GM21723 (cell line): ENCODE data around the gene LRRC40.
"Not testable (repeated sequence)": the region's sequence is repeated elsewhere in the genome, so short reads cannot be mapped to it uniquely, and the experiment has no call there.

Experiments used
- ATAC-seq: cut with Tn5 transposase; IDR thresholded peaks from one replicate; pipeline ENCODE4 v1.9.1; 2021; ENCODE audit warnings: mild to moderate bottlenecking, moderate library complexity; ENCODE audit not compliant: unreplicated experiment

Gene LRRC40

DNA sequence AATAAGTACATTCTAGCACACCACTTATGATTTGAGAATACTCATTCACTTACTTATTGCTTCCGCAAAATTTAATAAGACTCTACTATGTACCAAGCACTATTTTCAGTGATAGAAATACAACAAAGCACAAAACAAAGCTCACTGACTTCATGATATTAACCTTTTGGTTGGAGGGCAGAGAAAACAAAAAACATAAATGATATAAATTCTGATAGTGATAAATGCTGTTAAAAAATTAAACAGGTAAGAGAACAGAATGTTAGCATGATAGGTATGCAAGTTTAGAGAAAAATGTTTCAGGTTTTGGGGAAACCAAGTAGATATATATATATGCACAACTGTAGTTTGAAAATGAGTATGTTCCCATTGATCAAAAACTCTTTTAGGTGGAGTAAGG lies 1.2 kb downstream of the LRRC40 start:
- no peak for ATAC-seq

GRCh38 chr1:70202173-70202758 lies 3.1 kb downstream of the LRRC40 start:
- no peak for ATAC-seq

DNA sequence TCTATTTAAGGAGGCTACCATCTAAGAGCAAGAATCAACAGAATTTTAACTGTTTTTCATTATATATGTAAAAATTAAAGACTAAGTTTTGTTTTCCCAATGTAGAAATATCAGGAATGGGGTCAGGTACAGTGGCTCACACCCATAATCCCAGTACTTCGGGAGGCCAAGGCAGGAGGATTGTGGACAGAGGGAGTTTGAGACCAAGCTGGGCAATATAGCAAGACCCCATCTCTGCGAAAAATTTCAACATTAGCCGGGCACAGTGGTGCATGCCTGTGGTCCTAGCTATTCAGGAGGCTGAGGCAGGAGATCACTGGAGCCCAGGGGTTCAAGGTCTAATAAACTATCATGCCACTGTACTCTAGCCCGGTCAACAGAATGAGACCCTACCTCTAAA lies 5.3 kb downstream of the LRRC40 start:
- no peak for ATAC-seq

DNA sequence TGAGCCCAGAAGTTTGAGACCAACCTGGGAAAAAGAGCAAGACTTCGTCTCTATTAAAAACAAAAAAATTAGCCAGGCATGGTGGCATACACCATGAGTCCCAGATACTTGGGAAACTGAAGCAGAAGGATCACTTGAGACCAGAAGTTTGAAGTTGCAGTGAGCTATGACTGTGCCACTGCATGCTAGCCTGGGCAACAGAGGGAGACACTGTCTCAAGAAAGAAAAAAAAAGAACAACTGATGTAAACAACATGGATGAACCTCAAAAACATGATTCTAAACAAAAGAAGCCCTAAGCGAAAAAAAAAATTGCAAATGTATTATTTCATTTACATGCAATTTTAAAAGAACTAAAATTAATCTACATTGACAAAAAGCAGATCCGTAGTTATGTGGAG lies 9.0 kb downstream of the LRRC40 start:
- no peak for ATAC-seq

DNA sequence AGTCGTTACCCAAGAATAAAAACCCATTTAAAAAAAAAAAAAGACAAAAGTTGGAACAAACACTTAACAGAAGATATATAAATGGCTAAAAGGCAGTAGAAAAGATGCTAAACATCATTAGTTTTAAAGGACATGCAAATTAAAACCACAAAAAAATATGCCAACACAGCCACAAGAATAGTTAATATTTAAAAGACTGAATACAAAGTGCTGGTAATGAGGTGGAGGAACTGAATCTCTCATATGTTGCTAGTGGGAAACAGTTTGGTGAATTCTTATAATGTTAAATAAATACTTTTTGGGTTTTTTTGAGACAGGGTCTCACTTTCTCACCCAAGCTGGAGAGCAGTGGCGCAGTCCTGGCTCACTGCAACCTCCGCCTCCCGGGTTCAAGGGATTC lies 10.0 kb downstream of the LRRC40 start:
- no peak for ATAC-seq

DNA sequence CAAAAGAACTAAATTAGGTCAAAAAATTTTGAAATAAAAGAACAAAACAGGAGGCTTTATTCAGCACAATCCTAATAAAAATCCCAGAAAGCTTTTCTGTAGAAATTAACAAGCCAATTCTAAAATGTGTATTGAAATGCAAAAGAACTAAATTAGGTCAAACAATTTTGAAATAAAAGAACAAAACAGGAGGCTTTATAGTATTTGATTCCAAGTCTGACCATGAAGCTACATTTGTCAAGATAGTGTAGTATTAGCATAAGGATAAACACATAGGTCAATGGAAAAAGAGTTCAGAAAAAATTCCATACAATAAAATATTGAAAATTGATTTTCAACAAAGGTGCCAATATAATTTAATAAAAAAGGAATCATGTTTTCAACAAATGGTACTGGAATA lies 10.8 kb downstream of the LRRC40 start:
- no peak for ATAC-seq

DNA sequence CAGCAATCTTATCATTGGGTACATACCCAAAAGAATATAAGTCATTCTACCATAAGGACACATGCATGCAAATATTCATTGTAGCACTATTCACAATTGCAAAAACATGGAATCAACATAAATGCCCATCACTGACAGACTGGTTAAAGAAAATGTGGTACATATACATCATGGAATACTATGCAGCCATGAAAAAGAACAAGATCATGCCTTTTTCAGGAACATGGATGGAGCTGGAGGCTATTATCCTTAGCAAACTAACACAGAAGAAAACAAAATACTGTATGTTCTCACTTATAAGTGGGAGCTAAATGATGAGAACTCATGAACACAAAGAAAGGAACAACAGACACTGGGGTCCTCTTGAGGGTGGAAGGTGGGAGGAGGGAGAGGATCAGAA lies 12.9 kb downstream of the LRRC40 start:
- not testable (repeated sequence) for ATAC-seq

DNA sequence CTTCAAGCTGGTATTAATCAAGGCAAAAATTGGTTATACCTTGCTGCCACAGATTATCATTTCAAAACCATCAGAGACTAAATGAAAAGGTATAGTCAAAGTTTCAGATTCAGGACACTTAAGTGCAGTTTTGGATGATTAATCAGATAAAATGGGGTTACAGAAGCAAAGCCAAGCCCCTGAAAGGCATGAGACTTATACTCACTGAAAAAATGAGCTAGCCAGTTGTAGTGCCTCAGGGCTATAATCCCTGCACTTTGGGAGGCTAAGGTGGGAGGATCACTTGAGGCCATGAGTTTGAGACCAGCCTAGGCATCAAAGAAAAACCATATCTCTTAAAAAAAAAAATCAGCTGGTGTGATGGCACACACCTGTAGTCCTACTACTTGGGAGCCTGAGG lies 15.2 kb downstream of the LRRC40 start:
- no peak for ATAC-seq

GRCh38 chr1:70188522-70188921 lies 16.9 kb downstream of the LRRC40 start:
- ATAC-seq: no peak

DNA sequence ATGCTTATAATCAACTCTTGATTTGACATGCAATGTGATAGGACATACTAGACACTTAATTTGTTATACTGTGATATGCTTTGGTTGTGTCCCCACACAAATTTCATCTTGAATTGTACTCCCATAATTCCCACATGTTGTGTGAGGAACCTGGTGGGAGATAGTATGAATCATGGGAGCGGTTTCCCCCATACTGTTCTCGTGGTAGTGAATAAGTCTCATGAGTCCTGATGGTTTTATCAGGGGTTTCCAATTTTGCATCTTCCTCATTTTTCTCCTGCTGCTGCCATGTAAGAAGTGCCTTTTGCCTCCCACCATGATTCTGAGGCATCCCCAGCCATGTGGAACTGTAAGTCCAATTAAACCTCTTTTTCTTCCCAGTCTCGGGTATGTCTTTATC lies 20.2 kb downstream of the LRRC40 start:
- ATAC-seq: not testable (repeated sequence)

- no peak for ATAC-seq
Measured at GRCh38 chr1:70171512-70171911, 33.9 kb downstream of the LRRC40 start.

DNA sequence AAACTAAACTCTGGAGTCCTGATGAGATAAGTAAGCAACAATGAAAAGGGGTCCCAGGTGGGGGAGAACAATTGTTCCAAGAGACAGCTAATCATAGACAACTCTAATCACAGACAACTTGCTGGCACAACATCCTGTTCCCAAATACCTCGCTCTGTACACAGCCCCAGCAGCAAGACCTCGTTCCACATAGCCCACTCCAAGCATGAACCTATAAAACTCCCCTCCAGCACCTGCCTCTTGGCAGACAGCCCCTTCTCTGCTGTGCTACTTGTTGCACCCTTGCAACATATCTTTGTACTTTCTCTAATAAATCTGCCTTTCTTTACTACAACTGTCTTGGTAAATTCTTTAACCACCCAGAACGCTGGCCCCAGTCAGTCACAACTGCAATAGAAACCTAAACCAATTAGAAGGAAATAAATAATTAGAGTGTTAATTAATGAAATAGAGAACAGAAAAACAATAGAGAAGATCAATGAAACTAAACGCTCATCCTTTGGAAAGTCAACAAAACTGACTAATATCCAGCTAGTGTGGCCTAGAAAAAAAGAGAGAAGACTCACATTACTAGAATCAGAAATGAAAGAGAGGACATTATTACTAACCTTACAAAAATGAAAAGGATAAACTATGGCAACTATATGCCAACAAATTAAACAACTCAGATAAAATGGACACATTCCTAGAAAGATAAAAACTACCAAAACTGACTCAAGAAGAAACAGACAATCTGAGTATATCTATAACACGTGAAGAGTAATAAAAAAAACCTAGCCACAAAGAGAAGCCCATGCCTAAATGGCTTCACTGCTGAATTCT lies 36.1 kb downstream of the LRRC40 start:
- ATAC-seq: no peak

GRCh38 chr1:70168283-70168682 lies 37.1 kb downstream of the LRRC40 start:
- no peak for ATAC-seq

- no peak for ATAC-seq
Measured at GRCh38 chr1:70164350-70164749, 41.0 kb downstream of the LRRC40 start.

GRCh38 chr1:70156529-70157120 lies 48.8 kb downstream of the LRRC40 start:
- no peak for ATAC-seq

DNA sequence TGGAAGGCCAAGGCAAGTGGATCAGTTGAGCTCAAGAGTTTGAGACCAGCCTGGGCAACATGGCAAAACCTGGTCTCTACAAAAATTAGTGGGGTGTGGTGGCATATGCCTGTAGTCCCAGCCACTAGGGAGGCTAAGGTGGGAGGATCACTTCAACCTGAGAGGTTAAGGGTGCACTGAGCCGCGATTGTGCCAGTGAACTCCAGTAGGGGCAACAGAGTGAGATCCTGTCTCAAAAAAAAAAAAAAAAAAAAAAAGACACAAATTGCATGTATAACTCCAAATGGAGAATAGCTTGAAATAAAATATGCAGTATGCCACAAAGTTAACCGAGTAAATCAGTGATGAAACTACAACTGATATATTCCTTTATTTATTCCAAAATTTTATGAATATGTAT lies 51.6 kb downstream of the LRRC40 start:
- ATAC-seq: no peak

DNA sequence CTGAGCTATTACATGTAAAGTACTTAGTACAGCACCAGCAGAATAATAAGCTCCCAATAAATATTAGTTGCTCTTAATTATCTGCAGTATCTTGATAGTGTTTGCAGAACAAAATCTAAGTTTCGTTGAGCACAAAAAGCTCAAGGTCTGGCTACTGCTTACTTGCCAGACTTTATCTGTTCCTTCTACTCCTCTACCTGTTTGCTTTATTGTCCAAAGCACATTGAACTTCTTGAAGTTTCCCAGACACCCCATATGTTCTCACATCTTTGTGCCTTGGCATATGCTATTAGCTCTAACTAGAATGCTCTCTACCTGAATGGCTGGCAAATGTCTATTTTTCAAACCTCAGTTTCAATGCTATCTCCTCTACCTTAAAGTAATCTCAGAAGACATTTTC lies 54.9 kb downstream of the LRRC40 start:
- ATAC-seq: no peak

DNA sequence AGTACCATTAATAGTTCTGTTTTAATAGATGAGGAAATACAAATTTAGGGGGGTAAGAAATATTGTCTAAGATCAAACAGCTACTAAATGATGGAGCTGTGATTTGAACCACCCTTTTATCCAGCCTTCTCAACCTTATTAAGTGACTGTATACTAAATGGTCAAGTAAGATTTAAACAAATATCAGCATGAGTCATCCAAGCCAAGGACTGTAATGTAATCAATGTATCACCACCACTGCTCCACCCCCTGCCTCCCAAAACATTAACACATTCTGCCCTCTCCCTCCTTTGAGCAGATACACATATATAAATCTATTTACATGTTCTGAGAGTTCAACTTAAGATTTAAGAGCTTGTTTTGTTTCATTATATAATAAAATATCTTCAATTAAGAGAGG lies 58.9 kb downstream of the LRRC40 start:
- ATAC-seq: no peak

DNA sequence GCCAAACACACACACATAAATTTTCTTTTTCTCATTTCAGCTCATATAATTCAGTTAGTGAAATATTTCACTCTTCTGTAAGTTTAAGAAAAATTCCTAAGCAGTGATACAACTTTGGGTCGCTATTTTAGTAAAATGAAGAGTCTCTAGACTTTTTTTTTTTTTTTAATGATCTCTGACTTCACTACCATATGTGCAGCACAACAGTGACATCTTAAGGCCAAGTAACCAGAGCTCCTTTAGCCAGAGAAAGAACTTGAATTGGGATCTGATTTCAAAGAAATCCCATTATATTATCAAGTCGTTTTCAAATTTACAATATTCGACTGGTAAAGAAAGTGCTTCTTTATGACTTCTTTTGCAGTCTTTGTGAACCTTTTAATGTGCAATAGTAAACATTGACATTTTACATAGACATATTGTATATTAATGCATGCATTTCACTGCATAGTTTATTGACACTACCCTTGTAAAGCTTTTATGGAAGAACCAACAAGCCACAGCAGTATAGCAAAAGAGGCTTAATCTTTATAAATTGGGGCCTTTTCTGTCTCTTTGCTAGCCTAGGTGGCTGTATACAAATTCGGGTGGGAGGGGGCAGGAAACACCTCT lies 62.2 kb downstream of the LRRC40 start:
- no peak for ATAC-seq

- ATAC-seq: no peak
Measured at GRCh38 chr1:70142075-70142474, 63.3 kb downstream of the LRRC40 start.

GRCh38 chr1:70140894-70141293 lies 64.5 kb downstream of the LRRC40 start:
- ATAC-seq: no peak

- ATAC-seq: no peak
Measured at GRCh38 chr1:70140343-70140742, 65.0 kb downstream of the LRRC40 start.
